GM19397 (cell line): Measurements from ENCODE around the gene CPA3.

Experiments
- ATAC-seq: cut with Tn5 transposase; IDR thresholded peaks from one replicate; pipeline ENCODE4 v1.9.1; 2021; ENCODE audit warnings: mild to moderate bottlenecking, moderate library complexity; ENCODE audit not compliant: unreplicated experiment

The CPA3 gene

DNA sequence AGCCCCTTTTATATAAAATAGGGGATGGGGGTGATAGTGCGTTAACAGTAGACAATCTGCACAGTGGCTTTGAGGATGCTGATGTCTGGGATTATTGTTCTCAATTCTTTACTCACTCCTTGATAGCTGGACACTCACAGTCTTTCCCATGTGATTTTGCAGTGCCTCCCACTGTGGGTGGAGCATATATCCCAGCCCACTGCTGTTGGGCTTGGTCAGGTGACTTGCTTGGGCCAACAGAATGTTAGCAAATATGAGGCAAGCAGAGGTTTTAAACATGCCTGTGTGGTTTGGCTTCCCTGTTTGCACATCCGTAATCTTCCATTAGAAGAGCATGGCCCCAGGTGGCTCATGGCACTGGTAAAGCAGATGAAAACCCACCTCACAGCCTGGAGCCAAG lies 46.5 kb downstream of the CPA3 start:
- ATAC-seq = no peak

DNA sequence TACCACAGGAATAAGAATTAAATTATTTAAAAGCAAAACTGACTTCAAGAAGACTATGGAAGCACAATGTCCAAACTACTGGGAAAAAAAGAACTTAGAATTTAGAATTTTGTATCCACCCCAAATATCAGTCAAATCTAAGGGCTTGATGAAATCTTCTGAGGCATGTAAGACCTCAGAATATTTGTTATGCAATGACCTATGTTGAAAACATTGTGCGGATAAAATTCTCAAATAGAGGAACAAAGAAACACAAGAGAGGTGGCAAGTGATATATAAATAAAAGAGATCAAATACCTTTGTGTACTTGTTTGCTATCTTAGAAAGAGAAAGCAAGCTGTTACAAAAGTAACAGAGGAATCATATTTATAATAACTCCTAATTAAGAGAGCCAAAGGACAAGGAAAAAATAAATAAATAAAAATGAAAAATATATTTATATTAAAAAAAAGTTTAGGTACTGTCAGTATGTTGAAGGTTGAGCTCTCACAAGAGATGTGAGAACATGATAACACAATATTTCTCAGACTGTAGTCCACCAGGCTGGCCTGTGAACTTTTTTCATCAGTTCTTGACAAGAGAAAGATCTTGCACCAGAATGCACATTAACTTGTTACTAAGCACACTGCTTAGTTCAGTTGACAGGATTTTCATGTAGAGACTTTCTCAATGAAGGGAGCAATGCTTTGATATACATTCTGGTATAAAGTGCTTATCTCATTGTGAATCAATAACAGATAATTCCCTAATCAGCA lies 50.0 kb downstream of the CPA3 start:
- no peak for ATAC-seq

DNA sequence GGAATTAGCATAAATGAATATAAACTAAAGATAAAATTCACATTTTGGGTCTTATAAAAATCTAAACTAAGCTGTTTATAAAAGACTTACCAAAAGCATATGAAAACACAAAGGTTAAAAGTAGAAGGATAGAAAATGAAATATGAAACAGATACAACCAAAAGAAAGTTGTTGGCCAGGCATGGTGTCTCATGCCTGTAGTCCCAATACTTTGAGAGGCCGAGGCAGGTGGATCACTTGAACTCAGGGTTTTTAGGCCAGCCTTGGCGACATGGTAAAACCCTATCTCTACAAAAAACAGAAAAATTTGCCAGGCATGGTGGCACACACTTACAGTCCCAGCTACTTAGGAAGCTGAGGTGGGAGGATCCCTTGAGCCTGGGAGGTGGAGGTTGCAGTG lies 51.0 kb downstream of the CPA3 start:
- no peak for ATAC-seq

DNA sequence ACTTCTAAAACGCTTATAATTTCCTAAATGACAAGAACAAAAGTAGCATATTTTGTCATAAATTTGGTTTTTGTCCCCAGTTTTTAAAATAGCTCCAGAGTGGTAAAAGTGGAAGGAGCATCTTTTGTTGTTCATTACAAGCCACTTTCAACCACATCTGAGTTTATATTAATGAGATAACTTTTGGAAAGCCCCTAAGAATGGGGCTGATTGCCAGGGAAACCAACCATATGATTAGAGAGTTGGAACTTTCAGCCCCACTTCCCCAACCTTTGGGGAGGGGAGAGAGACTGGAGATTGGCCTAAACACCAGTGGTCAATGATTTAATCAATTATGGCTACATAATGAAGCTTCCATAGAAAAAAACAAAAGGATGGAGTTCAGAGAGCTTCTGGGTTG lies 57.4 kb downstream of the CPA3 start:
- ATAC-seq = no peak

DNA sequence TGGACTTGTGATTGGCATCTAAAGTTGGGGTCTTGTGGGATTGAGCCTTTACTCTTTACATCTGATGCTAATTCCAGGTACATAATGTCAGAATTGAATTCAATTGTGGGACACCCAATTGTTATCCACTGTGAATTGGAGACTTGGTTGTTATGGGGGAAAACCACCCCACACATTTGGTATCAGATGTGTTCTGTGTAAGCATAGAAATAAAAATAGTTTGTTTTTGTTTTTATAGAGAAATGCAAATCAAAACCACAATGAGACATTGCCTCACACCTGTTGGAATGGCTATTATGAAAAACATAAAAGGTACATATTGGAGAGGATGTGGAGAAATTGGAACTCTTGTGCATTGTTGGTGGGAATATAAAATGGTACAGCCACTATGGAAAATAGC lies 58.5 kb downstream of the CPA3 start:
- no peak for ATAC-seq

DNA sequence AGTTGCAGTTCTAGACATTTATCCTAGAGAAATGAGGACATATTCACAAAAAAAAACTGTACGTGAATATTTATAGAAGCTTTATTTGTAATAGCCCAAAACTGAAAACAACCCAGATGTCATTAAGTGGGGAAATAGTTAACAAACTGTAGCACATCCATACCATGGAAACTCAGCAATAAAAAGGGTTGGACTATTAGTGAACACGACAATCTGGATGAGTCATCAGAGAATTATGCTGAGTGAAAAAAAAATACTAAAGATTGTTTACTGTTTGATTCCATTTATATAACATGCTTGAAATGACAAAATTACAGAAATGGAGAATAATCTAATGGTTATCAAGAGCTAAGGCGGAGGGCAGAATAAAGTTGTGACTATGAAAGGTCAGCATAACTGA lies 59.5 kb downstream of the CPA3 start:
- ATAC-seq = no peak

DNA sequence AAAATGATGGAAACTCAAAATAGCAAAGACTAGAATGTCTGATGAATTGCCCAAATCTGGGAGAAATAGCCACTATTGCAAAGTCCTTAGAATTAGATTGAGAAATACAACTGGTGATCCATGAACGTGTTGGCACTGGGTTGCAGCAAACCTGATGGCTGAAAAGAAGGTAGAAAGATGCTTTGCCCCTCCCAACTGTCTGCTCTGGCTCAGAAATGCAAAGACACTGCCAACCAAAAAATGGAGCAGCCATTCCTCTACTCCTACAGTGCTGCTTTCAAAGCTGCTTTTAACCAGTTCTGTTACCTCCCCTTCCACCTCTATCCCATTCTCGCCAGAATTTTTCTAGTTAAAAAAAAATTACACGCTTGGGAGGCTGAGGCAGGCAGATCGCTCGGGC lies 60.7 kb downstream of the CPA3 start:
- ATAC-seq = no peak

DNA sequence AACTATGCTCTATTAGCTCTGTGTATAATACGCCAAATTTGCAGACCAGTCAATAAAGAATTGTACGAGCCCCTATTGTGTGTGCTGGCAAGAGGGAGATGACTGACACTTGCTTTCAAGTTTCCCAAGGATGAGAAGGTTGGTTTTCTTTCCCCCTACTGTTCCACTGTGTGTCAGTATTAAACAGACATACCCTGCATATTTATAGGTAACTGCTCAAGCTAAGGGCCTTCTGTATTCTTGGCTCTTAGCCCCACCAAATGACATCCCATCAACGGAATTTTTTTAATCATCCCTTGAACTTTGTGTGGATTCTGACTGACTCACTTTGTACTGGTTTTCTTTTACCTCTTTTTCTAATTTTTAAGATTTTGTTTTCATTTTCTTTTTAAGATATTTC lies 65.7 kb downstream of the CPA3 start:
- ATAC-seq = no peak

DNA sequence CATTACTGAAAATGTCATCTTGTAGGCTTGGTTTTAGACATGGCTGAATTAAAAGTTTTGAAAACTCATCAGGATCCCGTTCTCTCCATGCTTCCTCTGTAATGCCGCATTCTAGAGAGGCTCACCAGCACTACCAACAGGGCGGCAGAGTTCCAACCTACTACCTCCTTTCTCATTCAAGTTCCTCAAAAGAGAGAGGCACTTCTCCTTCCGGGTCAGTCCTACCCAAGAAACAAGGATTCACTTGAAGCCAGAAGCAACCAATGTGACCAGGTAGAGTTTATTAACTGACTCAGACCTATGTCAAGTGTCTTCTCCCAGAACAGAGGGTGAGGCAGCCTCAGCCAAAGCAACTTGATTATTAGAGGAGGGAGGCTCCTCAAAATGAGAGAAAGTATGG lies 66.5 kb downstream of the CPA3 start:
- ATAC-seq = no peak

DNA sequence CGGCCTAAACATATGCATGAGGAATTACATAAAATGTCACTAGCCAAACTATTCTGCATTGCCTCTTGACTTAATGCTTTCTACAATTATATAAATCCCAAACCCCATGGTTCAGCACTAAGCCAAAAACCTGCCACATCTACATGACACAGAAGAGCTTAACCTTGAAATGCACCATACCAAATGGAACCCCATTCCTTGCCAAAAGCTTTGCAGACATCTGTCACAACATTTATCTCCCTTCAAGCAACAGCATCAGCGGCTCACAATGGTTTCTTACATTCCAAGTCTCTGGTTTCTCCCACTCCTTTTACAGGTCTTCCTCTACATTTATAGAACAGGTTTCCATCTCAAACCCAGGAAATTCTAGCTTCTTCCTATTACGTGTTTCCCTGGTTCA lies 67.9 kb downstream of the CPA3 start:
- no peak for ATAC-seq

DNA sequence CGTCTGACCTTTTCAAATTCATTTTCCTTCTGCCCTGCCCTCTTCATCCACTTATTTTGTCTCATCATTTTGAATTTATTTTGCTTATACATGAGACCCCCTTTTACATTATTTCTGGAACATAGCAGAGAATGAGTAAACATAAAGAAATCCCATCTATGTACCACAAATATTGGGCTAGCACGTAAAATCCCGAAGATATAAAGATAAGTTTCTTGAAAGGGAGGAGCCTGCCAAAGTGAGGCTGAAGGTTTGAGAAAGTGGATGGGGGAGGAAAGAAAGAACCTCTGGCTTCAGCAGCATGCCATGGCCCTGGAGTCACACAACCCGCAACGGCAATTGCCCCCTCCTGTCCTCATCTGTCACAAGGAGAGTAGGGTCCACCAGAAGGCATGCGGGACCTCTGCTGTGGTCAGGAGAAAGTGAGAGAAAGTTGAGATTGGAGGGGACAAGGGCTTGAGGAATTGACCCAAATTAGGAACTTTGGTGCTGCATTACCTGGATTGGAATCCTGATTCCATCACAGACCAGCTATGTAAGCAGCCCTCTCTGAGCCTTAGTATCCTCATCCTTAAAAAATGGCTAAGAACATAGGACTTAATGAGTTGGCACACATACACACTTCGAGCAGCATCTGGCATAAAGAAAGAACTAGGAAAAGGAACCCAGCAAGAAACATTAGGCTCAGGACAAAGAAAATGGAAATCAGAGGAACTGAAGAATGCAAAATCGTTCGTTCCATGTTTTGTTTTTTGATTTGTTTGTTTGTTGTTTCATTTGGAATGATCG lies 72.6 kb downstream of the CPA3 start:
- no peak for ATAC-seq

DNA sequence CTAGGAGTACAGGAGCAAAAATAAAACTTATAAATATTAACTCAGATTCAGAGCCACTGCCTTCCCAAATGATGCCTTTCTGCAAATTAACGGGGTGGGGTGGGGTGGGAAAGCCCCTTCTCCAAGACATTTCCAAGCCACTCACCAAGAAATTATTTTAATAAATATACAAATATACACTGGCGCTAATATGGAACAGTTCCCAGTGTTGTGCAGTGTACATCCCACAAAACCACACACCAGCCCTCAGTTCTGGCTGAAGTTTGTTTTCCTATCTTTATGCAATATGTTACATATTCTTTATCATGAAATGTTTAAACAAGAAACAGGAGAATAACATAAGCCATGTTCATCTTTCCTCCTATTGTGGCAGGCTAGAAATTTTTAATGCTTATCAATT lies 73.2 kb downstream of the CPA3 start:
- no peak for ATAC-seq

DNA sequence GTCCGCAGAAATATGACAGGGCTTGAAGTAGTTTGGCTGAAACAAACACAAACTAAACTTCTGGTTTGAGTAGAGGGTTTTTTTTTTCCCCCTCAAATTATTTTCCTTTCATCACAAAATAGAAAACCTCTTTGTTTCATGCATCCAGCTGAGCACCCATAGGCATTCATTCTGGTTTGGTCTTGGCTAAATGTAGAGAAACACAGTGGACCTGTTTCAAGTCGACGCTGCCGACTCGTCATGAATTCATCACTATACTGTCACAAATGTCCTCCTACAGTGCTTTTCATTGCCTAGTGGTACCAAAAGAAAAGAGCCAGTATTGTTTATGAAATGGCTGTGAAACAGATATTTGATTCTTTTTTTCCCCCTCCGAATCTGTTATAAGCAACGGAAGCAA lies 73.8 kb downstream of the CPA3 start:
- no peak for ATAC-seq

DNA sequence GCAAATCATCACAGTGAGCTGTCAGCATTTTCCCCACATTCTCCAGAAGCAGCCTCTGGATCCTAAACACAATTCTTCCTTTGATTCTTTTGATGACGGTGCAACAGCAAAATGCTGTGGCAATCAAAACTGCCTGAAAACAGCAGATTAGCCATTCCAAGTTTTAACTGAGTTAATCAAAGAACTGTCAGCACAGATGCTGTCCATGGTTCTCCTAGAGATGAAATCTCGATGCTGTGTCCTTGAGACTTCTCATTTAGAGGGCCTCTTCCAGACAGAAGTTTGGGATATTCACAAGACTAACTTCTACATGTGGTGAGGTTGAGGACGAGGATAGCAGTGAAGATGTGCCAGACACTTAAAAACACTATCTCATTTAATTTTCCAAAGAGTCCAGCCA lies 75.9 kb downstream of the CPA3 start:
- ATAC-seq = no peak

DNA sequence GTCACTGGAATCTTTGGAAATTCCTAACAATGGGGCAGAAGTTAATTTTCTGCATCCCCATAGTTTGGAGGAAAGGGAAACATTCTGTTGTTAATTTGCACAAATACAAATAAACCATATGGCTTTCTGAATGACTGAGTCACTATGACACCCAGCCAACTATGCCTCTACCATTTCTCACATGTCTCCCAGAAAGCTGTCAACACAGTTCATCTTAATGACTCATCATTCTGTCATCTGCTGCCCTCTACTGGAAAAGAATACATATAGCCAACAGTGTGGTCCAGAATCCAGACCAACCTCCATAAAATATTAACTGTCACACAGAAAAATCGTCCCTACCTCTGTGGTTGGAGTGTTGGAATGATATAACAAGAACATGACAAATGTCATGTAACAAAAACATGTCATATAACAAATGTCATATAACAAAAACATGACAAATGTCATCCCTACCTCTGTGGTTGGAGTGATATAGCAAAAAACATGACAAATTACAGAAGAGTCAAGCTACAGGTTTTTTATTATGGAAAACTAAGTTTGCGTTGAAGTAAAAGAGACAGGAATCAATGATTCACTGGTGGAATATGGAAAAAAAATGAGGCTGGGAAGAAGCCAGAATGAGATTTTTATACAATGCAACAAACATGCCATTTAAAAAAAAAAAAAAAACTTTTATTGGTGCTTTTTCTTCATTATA lies 78.6 kb downstream of the CPA3 start:
- peak; percentile 90 for ATAC-seq

DNA sequence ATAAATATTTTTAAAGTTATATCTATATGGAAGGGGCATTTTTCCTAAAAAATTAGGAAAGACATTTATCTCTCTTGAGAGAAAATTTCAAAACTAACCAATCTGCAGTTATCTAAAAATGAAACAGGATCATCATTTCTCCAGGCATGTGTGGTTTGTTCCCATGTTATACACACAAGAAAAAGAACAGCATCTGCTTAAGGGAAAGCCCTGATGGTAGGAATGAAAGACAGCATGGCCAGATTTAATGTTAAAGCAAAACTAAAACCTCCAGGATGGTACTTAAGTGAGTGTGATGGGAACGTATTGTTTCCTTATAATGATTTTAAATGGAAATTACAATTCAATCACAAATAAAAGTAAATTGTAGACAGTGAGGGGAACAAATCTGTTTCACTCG lies 80.0 kb downstream of the CPA3 start:
- no peak for ATAC-seq
